Measurements from ENCODE around the gene TSPAN17. TPM values are rescaled to one million over a fixed set of nuclear protein-coding genes. Genes with fewer than 3 reads are reported as not detected.
A peak's percentile ranks its signal among the peaks of the same experiment; 100 is the strongest.

The TSPAN17 gene
- total and polyA plus RNA-seq, 2 experiments from 2014 or later: 30.2 to 32.3 TPM

DNA sequence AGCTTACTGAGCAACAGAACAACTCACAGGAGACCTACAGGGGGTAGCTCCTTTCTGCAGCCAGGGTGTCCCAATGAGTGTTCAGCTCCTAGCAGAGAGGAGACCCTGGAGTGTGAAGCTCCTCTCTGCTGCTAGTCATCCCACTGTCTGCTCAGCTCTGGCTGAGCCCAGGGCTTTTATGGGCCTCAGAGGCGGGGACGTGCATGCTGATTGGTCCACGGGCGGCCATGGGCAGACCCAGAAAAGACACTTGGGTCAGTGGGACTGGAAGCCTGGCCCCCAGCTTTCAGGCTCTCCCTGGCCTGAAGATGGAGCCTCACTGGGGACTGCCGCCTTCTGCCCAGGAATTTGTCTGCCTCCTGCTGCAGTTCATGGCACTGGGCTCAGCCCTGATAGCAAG is 40.6 kb downstream of the TSPAN17 start:
- H3K4me1 ChIP-seq (ENCODE audit: low read depth): peaks cover 2% of the 10 kb centered on the region
- no peak overlapping the region for H3K27ac ChIP-seq
- no peaks in the 10 kb centered on the region for H3K9me3 ChIP-seq (ENCODE audit: low read depth)
- TF ChIP-seq, protein P1, sequence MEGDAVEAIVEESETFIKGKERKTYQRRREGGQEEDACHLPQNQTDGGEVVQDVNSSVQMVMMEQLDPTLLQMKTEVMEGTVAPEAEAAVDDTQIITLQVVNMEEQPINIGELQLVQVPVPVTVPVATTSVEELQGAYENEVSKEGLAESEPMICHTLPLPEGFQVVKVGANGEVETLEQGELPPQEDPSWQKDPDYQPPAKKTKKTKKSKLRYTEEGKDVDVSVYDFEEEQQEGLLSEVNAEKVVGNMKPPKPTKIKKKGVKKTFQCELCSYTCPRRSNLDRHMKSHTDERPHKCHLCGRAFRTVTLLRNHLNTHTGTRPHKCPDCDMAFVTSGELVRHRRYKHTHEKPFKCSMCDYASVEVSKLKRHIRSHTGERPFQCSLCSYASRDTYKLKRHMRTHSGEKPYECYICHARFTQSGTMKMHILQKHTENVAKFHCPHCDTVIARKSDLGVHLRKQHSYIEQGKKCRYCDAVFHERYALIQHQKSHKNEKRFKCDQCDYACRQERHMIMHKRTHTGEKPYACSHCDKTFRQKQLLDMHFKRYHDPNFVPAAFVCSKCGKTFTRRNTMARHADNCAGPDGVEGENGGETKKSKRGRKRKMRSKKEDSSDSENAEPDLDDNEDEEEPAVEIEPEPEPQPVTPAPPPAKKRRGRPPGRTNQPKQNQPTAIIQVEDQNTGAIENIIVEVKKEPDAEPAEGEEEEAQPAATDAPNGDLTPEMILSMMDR (IDR thresholded peaks at IDR 0.05; ENCODE audit: low read depth, low read length): no peak
- DNase-seq (ENCODE audit: low read depth in 1 of 2, low spot score in 1 of 2): peak in 1 of 2 donors; percentile 74
- H3K27me3 ChIP-seq: no peaks in the 10 kb centered on the region
- H3K36me3 ChIP-seq: no peaks in the 10 kb centered on the region
- H3K4me3 ChIP-seq: no peak overlapping the region

DNA sequence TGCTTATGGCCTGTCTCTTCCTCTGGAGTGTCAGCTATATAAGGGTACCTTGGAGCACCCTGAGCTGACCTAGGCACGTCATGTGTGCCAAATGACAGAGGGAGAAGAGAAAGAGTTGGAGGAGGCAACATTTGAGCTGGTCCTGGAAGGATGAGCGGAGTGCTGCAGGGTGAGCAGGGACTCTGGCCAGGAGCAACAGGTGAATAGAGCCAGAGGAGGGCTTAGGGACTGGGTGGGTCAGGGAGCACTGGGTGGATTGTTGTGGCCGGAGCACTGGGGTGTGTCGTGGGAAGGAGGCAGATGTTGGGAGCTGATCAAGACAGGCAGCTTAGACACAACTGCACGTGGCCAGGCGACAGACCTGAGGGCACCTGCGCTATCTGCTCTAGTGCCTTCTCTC is 43.6 kb downstream of the TSPAN17 start:
- TF ChIP-seq, protein P1 (IDR thresholded peaks at IDR 0.05; ENCODE audit: low read depth, low read length): no peak
- Histone ChIP-seq H3K9me3 (ENCODE audit: low read depth) (no peaks in the 10 kb centered on the region), H3K27ac (no peak overlapping the region), H3K4me3 (no peak overlapping the region), H3K4me1 (ENCODE audit: low read depth) (peaks cover 7% of the 10 kb centered on the region), H3K36me3 (no peaks in the 10 kb centered on the region), H3K27me3 (peaks cover 5% of the 10 kb centered on the region)
- no peak for DNase-seq (ENCODE audit: low read depth in 1 of 2, low spot score in 1 of 2)

DNA sequence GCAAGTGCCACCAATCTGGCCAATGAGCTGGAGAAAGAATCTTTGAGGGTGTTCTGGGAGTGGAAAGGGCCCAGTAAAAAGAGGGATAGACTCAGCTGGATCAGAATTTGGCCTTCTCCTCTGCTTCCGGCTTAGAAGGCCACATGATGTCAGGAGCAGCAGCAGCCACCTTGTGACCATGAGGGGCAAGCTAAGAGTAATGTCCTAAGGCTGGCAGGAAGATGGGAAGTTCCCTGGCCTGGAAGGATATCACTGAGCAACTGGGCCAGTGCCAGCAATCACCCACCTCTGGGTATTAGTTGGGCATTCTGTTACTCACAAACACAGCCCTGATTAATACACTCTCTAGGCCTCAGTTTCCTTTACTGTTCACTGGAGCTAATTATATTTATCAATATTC is 44.2 kb downstream of the TSPAN17 start:
- no peaks in the 10 kb centered on the region for H3K36me3 ChIP-seq
- no peak for DNase-seq (ENCODE audit: low read depth in 1 of 2, low spot score in 1 of 2)
- H3K4me3 ChIP-seq: no peak overlapping the region
- H3K4me1 ChIP-seq (ENCODE audit: low read depth): peaks cover 7% of the 10 kb centered on the region
- H3K9me3 ChIP-seq (ENCODE audit: low read depth): no peaks in the 10 kb centered on the region
- no peak overlapping the region for H3K27ac ChIP-seq
- TF ChIP-seq, protein P1 (IDR thresholded peaks at IDR 0.05; ENCODE audit: low read depth, low read length): no peak
- peaks cover 8% of the 10 kb centered on the region for H3K27me3 ChIP-seq

DNA sequence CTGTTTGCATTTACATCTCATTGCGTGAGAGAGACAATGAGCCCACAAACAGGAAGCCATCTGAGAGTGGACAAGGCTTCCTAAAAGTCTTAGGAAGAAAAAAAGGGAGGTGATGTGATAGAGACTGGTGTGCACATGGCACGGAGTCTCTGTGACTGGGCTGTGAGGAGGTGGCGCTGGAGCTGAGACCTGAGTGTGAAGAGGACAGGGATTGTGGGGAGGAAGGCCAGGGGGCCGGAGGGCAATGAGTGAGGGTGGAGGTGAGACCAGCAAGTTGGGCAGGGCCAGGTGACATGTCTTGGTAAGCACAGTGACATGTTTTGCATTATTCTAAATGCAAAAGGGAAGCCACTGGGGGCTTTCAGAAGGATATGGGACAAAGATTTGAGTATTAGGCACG is 45.0 kb downstream of the TSPAN17 start:
- Histone ChIP-seq H3K27ac (no peak overlapping the region), H3K4me3 (no peak overlapping the region), H3K9me3 (ENCODE audit: low read depth) (no peaks in the 10 kb centered on the region), H3K36me3 (no peaks in the 10 kb centered on the region), H3K27me3 (peaks cover 13% of the 10 kb centered on the region), H3K4me1 (ENCODE audit: low read depth) (peaks cover 7% of the 10 kb centered on the region)
- TF ChIP-seq, protein P1 (IDR thresholded peaks at IDR 0.05; ENCODE audit: low read depth, low read length): no peak
- DNase-seq (ENCODE audit: low read depth in 1 of 2, low spot score in 1 of 2): no peak

DNA sequence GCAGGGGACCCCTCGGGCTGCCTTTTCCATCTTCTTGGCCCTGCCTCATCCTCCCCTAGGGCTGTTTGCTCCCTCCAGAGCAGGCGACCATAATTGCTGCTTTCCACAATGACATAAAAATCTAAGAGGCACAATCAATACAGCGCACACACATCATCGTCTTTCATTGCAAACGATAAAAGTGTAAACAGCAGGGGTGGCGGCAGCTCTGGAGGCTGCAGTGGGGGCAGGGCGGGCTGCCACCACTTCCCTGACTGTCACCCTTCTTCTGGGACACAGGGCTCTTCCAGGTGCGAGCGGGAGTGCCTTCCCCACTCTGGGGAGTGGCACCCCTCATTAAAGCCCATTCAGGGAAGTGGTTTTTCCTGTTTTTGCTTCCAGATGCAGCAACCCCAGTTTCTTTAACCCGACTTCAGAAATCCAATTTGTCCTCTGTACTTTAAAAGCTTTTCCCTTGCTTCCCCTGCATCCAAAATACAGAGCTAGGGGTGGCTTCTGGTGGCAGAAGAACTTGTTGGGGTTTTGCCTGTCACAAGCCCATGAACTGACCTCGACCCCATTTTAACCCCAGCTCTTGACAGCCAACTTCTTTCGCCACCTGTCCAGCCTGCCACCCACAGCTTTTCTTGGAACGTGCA is 45.7 kb downstream of the TSPAN17 start:
- H3K9me3 ChIP-seq (ENCODE audit: low read depth): no peaks in the 10 kb centered on the region
- no peak overlapping the region for H3K4me3 ChIP-seq
- no peak for DNase-seq (ENCODE audit: low read depth in 1 of 2, low spot score in 1 of 2)
- H3K36me3 ChIP-seq: no peaks in the 10 kb centered on the region
- peaks cover 13% of the 10 kb centered on the region for H3K27me3 ChIP-seq
- H3K4me1 ChIP-seq (ENCODE audit: low read depth): peaks cover 7% of the 10 kb centered on the region
- TF ChIP-seq, protein P1 (IDR thresholded peaks at IDR 0.05; ENCODE audit: low read depth, low read length): no peak
- no peak overlapping the region for H3K27ac ChIP-seq

All from cardiac muscle cell (in vitro differentiated cells and primary cell).